GM10847 (cell line): ENCODE data around the gene BMPR1B.

Experiments used
- POLR2A ChIP-seq: IDR thresholded peaks from 2 replicates; pipeline ENCODE4 v1.6.1; 2011; ENCODE audit not compliant: insufficient read length; ENCODE audit errors: extremely low read depth

The BMPR1B gene

GRCh38 chr4:94849901-94850300 is 92.1 kb downstream of the BMPR1B start:
- no peak for TF ChIP-seq POLR2A

- TF ChIP-seq POLR2A, result no peak
Observed at GRCh38 chr4:94852616-94853015, 94.9 kb downstream of the BMPR1B start.

- no peak for TF ChIP-seq POLR2A
Observed at GRCh38 chr4:94856030-94856429, 98.3 kb downstream of the BMPR1B start.

- TF ChIP-seq POLR2A, result no peak
Observed at GRCh38 chr4:94870146-94870545, 112.4 kb downstream of the BMPR1B start.

GRCh38 chr4:94871644-94872305 is 114.0 kb downstream of the BMPR1B start:
- no peak for TF ChIP-seq POLR2A

GRCh38 chr4:94877973-94878372 is 120.2 kb downstream of the BMPR1B start:
- no peak for TF ChIP-seq POLR2A

- TF ChIP-seq POLR2A, result no peak
Observed at GRCh38 chr4:94880956-94881355, 123.2 kb downstream of the BMPR1B start.

GRCh38 chr4:94882756-94883155 is 125.0 kb downstream of the BMPR1B start:
- TF ChIP-seq POLR2A, result no peak

GRCh38 chr4:94887027-94887426 is 129.3 kb downstream of the BMPR1B start:
- TF ChIP-seq POLR2A, result no peak

GRCh38 chr4:94889523-94889922 is 131.8 kb downstream of the BMPR1B start:
- TF ChIP-seq POLR2A, result no peak

- no peak for TF ChIP-seq POLR2A
Observed at GRCh38 chr4:94889946-94890345, 132.2 kb downstream of the BMPR1B start.

- TF ChIP-seq POLR2A, result no peak
Observed at GRCh38 chr4:94890579-94890978, 132.8 kb downstream of the BMPR1B start.

GRCh38 chr4:94892051-94892450 is 134.3 kb downstream of the BMPR1B start:
- no peak for TF ChIP-seq POLR2A

GRCh38 chr4:94895081-94895480 is 137.3 kb downstream of the BMPR1B start:
- TF ChIP-seq POLR2A, result no peak

- TF ChIP-seq POLR2A, result no peak
Observed at GRCh38 chr4:94897023-94897422, 139.3 kb downstream of the BMPR1B start.

- no peak for TF ChIP-seq POLR2A
Observed at GRCh38 chr4:94905511-94905910, 147.8 kb downstream of the BMPR1B start.

- no peak for TF ChIP-seq POLR2A
Observed at GRCh38 chr4:94909645-94910044, 151.9 kb downstream of the BMPR1B start.

GRCh38 chr4:94911106-94911505 is 153.4 kb downstream of the BMPR1B start:
- TF ChIP-seq POLR2A, result no peak

GRCh38 chr4:94912606-94913005 is 154.9 kb downstream of the BMPR1B start:
- TF ChIP-seq POLR2A, result no peak
